H1 (cell line): ENCODE data around the gene SPAG17. TPM values are rescaled to one million over a fixed set of nuclear protein-coding genes. Genes with fewer than 3 reads are reported as not detected.

Experiments used
- HDAC2 ChIP-seq, 2 experiments: fragments of 300-600 bp in 1 of 2; sonication (generic) in 1 of 2; IDR thresholded peaks; 2 replicates each; pipeline ENCODE4 v1.6.1; 2011 to 2012; ENCODE audit warnings: low read depth in 2 of 2, low read length in 2 of 2, mild to moderate bottlenecking in 2 of 2, moderate library complexity in 2 of 2, borderline replicate concordance in 1 of 2, inconsistent platforms in 1 of 2
- polyA plus RNA-seq, 7 experiments: library from polyadenylated mRNA; depleted of rRNA in 3 of 7; stranded (reverse) in 5 of 7; unstranded in 2 of 7; fragments of >200 nt in 5 of 7; fragments of 200-250 nt in 2 of 7; gene quantifications; 1 replicate in 5 of 7; 2 replicates in 1 of 7; 4 replicates in 1 of 7; pipeline versions ENCODE4 v1.2.1 to v1.2.3, GENCODE V29; 2011 to 2013; ENCODE audit warnings: missing spikeins in 2 of 7, mixed read lengths in 2 of 7
- total RNA-seq: library from RNA; stranded (reverse); fragmentation: NEBNext Ultra II Directional; extraction: Animal tissue kit (Norgen Biotek cat#: 25700); gene quantifications from 2 replicates; pipeline ENCODE4 v1.2.1, GENCODE V29; 2021

SPAG17 gene
- total and polyA plus RNA-seq, 2 of the 8 experiments (the other 6 are each of a cell fraction or from before 2014, with no cell fraction given) = 0.56 to 0.62 TPM

GRCh38 chr1:118190561-118190960 is 5.5 kb upstream of the SPAG17 start (continued):
- TF ChIP-seq HDAC2 (IDR thresholded peaks at IDR 0.05; ENCODE audit: borderline replicate concordance in 1 of 2, low read depth in 2 of 2, low read length in 2 of 2) = no peak
- TF ChIP-seq, all 59 proteins: peak for 0
